ENCODE results near the gene MMP2.

MMP2 gene

GRCh38 chr16:55466209-55466608 lies 12.8 kb upstream of the MMP2 start:
- H3K4me3 ChIP-seq (ENCODE audit: low read depth, low read length): no peak overlapping the region
- in situ Hi-C loops (cut with HindIII; ENCODE audit: low sequenced_read_pairs): no loop called here
- no peak for TF ChIP-seq CTCF (IDR thresholded peaks at IDR 0.05; ENCODE audit: low read depth, low read length)
- no peak for DNase-seq (ENCODE audit: low read depth, low spot score)

DNA sequence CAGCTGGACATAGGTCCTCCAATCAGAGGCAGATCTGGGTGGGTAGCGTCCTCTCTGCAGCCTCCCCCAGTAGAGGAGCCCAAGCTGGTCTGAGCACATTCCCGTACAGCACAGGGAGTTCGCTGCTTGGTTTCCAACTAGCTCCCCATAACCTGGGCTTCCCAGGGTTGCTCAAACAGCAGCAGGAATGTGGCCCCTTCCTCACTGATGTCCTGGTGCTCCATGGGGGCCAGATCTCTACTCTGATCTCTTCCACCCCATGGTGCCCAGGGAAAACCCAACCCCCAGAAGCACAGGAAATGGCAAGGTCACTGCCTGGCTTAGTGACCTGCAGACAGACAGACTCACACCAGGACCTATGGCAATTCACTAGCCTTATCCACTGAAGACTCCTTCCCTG lies 11.1 kb upstream of the MMP2 start:
- H3K4me3 ChIP-seq (ENCODE audit: low read depth, low read length): no peak overlapping the region
- no peak for DNase-seq (ENCODE audit: low read depth, low spot score)
- in situ Hi-C loops (cut with HindIII; ENCODE audit: low sequenced_read_pairs): no loop called here
- TF ChIP-seq CTCF (IDR thresholded peaks at IDR 0.05; ENCODE audit: low read depth, low read length): no peak

DNA sequence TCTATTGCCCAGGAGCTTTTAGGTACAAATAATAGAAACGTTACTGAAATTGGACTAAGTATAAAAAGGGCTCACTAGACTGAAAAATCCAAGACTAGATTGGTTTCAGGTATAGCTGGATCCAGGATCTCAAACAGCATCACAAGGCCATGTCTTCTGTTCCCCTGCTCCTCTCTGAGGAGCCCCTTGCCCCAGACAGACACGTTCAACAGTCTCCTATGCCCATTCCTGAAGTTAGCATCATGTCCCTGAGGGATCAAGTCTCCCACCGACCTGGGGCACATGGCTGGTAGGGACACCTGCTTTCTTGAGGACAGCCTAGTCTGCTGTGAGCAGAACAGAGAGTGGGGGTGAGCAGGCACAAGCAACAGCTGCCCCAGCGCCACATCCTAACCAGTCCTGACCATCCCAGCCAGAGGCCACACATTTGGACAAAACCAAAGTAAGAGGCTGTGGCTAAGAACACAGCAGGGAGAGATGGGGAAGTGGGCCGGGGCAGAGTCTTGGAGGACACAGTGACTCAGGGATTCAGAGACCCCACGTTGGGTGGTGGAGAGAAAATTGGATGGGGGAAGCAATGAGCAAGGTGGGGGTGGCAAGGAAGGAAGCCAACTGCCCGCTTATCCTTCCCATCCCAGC lies 10.5 kb upstream of the MMP2 start:
- no peak for DNase-seq (ENCODE audit: low read depth, low spot score)
- TF ChIP-seq CTCF (IDR thresholded peaks at IDR 0.05; ENCODE audit: low read depth, low read length): no peak
- no peak overlapping the region for H3K4me3 ChIP-seq (ENCODE audit: low read depth, low read length)
- in situ Hi-C loops (cut with HindIII; ENCODE audit: low sequenced_read_pairs): no loop called here

- in situ Hi-C loops (cut with HindIII; ENCODE audit: low sequenced_read_pairs): no loop called here
- H3K4me3 ChIP-seq (ENCODE audit: low read depth, low read length): no peak overlapping the region
- TF ChIP-seq CTCF (IDR thresholded peaks at IDR 0.05; ENCODE audit: low read depth, low read length): no peak
- DNase-seq (ENCODE audit: low read depth, low spot score): no peak
Measured at GRCh38 chr16:55469821-55470532, 9.0 kb upstream of the MMP2 start.

GRCh38 chr16:55470533-55471371 lies 8.2 kb upstream of the MMP2 start:
- H3K4me3 ChIP-seq (ENCODE audit: low read depth, low read length): no peak overlapping the region
- in situ Hi-C loops (cut with HindIII; ENCODE audit: low sequenced_read_pairs): no loop called here
- DNase-seq (ENCODE audit: low read depth, low spot score): peak; percentile 68
- no peak for TF ChIP-seq CTCF (IDR thresholded peaks at IDR 0.05; ENCODE audit: low read depth, low read length)

GRCh38 chr16:55471448-55472097 lies 7.4 kb upstream of the MMP2 start:
- DNase-seq (ENCODE audit: low read depth, low spot score): peak; percentile 86
- in situ Hi-C loops (cut with HindIII; ENCODE audit: low sequenced_read_pairs): no loop called here
- TF ChIP-seq CTCF (IDR thresholded peaks at IDR 0.05; ENCODE audit: low read depth, low read length): no peak
- no peak overlapping the region for H3K4me3 ChIP-seq (ENCODE audit: low read depth, low read length)
